ENCODE data around the gene FARS2. TPM values are rescaled to one million over a fixed set of nuclear protein-coding genes. Genes with fewer than 3 reads are reported as not detected.

FARS2 gene
- total RNA-seq, 1 experiment from 2014 or later: 13.8 TPM

GRCh38 chr6:5425797-5426196, 164.5 kb downstream of the FARS2 start:
- ATAC-seq: no peak
- no peak overlapping the region for H2AFZ ChIP-seq (ENCODE audit: low read depth, low read length, poor library complexity, severe bottlenecking)
- no peaks in the 10 kb centered on the region for H3K27me3 ChIP-seq (ENCODE audit: insufficient read depth, low read length)
- no peaks in the 10 kb centered on the region for H3K79me2 ChIP-seq (ENCODE audit: insufficient read depth, low read length)
- no peaks in the 10 kb centered on the region for H4K20me1 ChIP-seq (ENCODE audit: insufficient read depth)
- no peak for DNase-seq (ENCODE audit: low read depth, low spot score)
- H3K4me3 ChIP-seq (replicated peaks in 1 of 2; ENCODE audit: low read depth in 1 of 2, low read length in 2 of 2): no peak overlapping the region
- H3K27ac ChIP-seq (ENCODE audit: low read depth, low read length): no peak overlapping the region
- TF ChIP-seq TCF7L2 (IDR thresholded peaks at IDR 0.05; ENCODE audit: borderline replicate concordance, extremely low read depth, insufficient read depth, insufficient read length) (no peak), ZFX (IDR thresholded peaks at IDR 0.05) (no peak), RAD21 (IDR thresholded peaks at IDR 0.05; ENCODE audit: low read depth) (no peak), ELF1 (IDR thresholded peaks at IDR 0.05; ENCODE audit: borderline replicate concordance, low read depth) (no peak), CEBPB (IDR thresholded peaks at IDR 0.05; ENCODE audit: low read depth) (no peak), EZH2phosphoT487 (IDR thresholded peaks at IDR 0.05; ENCODE audit: borderline replicate concordance) (no peak), CTCF (IDR thresholded peaks at IDR 0.05 in 2 of 3, conservative IDR thresholded peaks at IDR 0.05 in 1 of 3; ENCODE audit: borderline replicate concordance in 1 of 3, insufficient read depth in 1 of 3, low read depth in 2 of 3, low read length in 2 of 3) (no peak), ATF3 (IDR thresholded peaks at IDR 0.05) (no peak), ZNF274 (IDR thresholded peaks at IDR 0.05; ENCODE audit: low read depth, low read length) (no peak)
- no peak overlapping the region for H3K9ac ChIP-seq (ENCODE audit: low read length)
- CTCF ChIA-PET: no interaction called here
- no TSS peak for BruUV-seq (replicated peaks)
- no peaks in the 10 kb centered on the region for H3K9me3 ChIP-seq (ENCODE audit: control insufficient read depth in 1 of 2, insufficient read depth in 1 of 2, low read depth in 1 of 2, low read length in 2 of 2)
- H3K36me3 ChIP-seq (ENCODE audit: control insufficient read depth in 1 of 2, insufficient read depth in 2 of 2, low read length in 2 of 2): no peaks in the 10 kb centered on the region
- intact Hi-C loops (cut with micrococcal nuclease): no loop called here
- H3K4me2 ChIP-seq (ENCODE audit: low read length): no peak overlapping the region
- no peaks in the 10 kb centered on the region for H3K9me2 ChIP-seq (ENCODE audit: insufficient read depth)
- POLR2A ChIA-PET: no interaction called here
- RAD21 ChIA-PET (ENCODE audit: low non-redundant PET in 1 of 2, low total read pairs in 2 of 2, uncharacterized antibody in 2 of 2, unreplicated experiment in 2 of 2): interaction anchor here in 1 of 2 experiments (0.5 kb wide), 1 partner anchor 178 kb away, joined by 4 read pairs; no protein-coding TSS in a partner anchor
- no peaks in the 10 kb centered on the region for H3K4me1 ChIP-seq (ENCODE audit: control insufficient read depth in 1 of 2, insufficient read depth in 2 of 2, low read length in 2 of 2)

All from HCT116 (cell line).